ENCODE results near the gene TOP1. TPM values are rescaled to one million over a fixed set of nuclear protein-coding genes. Genes with fewer than 3 reads are reported as not detected.

The TOP1 gene
- total RNA-seq, 3 donors from 2014 or later (not counting 1 experiment from before 2014, with no cell fraction given), result 32.2 to 36.3 (median 36.3) TPM

DNA sequence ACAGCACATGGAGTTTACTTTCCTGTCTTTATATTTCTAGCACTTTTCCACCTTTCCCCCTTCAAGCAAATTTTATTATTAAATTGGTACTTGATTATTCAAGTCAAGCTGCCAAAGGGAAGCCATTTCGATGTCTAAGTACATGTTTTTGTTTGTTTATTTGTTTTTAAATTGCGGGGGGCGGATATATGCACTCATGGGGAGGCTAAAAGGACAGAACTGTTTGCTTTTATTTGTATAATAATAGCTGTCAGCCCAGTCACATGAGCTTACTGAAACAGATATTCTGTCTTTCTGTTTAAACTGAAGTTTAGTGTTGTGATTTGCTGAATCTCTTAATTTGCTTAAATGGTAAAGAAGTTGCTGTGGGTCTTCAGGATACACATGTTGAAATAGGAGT lies 59.2 kb downstream of the TOP1 start:
- H3K27me3 ChIP-seq (ENCODE audit: control insufficient read depth, insufficient read depth, low read length), result no peaks in the 10 kb centered on the region
- ATAC-seq (no peak), DNase-seq (no peak)
- no peak overlapping the region for H3K27ac Mint-ChIP-seq
- no peaks in the 10 kb centered on the region for H3K9me3 ChIP-seq (ENCODE audit: control insufficient read depth, insufficient read depth, low read length)
- TF ChIP-seq, protein P1, sequence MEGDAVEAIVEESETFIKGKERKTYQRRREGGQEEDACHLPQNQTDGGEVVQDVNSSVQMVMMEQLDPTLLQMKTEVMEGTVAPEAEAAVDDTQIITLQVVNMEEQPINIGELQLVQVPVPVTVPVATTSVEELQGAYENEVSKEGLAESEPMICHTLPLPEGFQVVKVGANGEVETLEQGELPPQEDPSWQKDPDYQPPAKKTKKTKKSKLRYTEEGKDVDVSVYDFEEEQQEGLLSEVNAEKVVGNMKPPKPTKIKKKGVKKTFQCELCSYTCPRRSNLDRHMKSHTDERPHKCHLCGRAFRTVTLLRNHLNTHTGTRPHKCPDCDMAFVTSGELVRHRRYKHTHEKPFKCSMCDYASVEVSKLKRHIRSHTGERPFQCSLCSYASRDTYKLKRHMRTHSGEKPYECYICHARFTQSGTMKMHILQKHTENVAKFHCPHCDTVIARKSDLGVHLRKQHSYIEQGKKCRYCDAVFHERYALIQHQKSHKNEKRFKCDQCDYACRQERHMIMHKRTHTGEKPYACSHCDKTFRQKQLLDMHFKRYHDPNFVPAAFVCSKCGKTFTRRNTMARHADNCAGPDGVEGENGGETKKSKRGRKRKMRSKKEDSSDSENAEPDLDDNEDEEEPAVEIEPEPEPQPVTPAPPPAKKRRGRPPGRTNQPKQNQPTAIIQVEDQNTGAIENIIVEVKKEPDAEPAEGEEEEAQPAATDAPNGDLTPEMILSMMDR (IDR thresholded peaks at IDR 0.05), result no peak
- 96% methylated on average over 3 of the region's 3 CpGs for WGBS (ENCODE audit: insufficient coverage)
- H3K27me3 Mint-ChIP-seq (ENCODE audit: low read depth in 2 of 2), result no peaks in the 10 kb centered on the region
- intact Hi-C loops (cut with micrococcal nuclease), result no loop called here
- H3K4me1 Mint-ChIP-seq, result peaks cover 6 to 10% of the 10 kb centered on the region in 2 donors
- H3K4me1 ChIP-seq (ENCODE audit: control insufficient read depth, insufficient read depth, low read length), result no peaks in the 10 kb centered on the region
- no peak overlapping the region for H3K4me3 ChIP-seq (ENCODE audit: low read length)
- peaks cover 46% of the 10 kb centered on the region for H3K36me3 ChIP-seq (ENCODE audit: control insufficient read depth, insufficient read depth, low read length)
- peaks cover 19% of the 10 kb centered on the region for H3K36me3 Mint-ChIP-seq
- H3K27ac ChIP-seq (ENCODE audit: low read length), result no peak overlapping the region
- H3K4me3 Mint-ChIP-seq, result no peak overlapping the region
- no peaks in the 10 kb centered on the region for H3K9me3 Mint-ChIP-seq

DNA sequence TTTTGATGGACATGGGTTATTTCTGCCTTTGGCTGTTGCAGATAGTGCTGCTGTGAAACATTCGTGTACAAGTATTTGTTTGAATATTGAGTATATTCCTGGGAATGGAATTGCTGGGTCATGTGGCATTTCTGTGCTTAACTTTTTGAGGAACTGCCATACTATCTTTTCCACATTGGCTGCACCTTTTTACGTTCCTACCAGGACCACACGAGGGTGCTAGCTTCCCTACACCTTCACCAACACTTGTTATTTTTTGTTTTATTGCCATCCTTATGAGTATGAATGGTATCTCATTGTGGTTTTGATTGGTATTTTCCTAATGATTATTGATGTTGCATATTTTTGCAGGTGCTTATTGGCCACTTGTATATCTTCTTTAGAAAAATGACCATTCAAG lies 60.9 kb downstream of the TOP1 start:
- WGBS (ENCODE audit: insufficient coverage), result 100% methylated on average over 3 of the region's 3 CpGs

GRCh38 chr20:41091927-41092326 lies 63.3 kb downstream of the TOP1 start:
- Histone ChIP-seq H3K27me3 (ENCODE audit: control insufficient read depth, insufficient read depth, low read length) (no peaks in the 10 kb centered on the region), H3K4me3 (ENCODE audit: low read length) (no peak overlapping the region), H3K4me1 (ENCODE audit: control insufficient read depth, insufficient read depth, low read length) (no peaks in the 10 kb centered on the region), H3K27ac (ENCODE audit: low read length) (no peak overlapping the region), H3K36me3 (ENCODE audit: control insufficient read depth, insufficient read depth, low read length) (peaks cover 37% of the 10 kb centered on the region), H3K9me3 (ENCODE audit: control insufficient read depth, insufficient read depth, low read length) (no peaks in the 10 kb centered on the region)
- Mint-ChIP-seq H3K36me3 (peaks cover 1% of the 10 kb centered on the region), H3K4me1 (peaks cover 4 to 8% of the 10 kb centered on the region in 2 donors), H3K27me3 (ENCODE audit: low read depth in 2 of 2) (no peaks in the 10 kb centered on the region), H3K27ac (peak overlapping the region in 1 of 2 donors; percentile 4), H3K4me3 (no peak overlapping the region), H3K9me3 (no peaks in the 10 kb centered on the region)
- intact Hi-C loops (cut with micrococcal nuclease), result no loop called here
- ATAC-seq (no peak), DNase-seq (no peak)
- 94% methylated on average over 4 of the region's 4 CpGs for WGBS (ENCODE audit: insufficient coverage)
- TF ChIP-seq, protein P1 (IDR thresholded peaks at IDR 0.05), result no peak

More for the DNA sequence above, 60.9 kb downstream of the TOP1 start:
- H3K4me3 Mint-ChIP-seq, result no peak overlapping the region
- H3K27ac Mint-ChIP-seq, result peak overlapping the region in 1 of 2 donors; percentile 21
- H3K9me3 ChIP-seq (ENCODE audit: control insufficient read depth, insufficient read depth, low read length), result no peaks in the 10 kb centered on the region
- no peaks in the 10 kb centered on the region for H3K9me3 Mint-ChIP-seq
- no peak overlapping the region for H3K27ac ChIP-seq (ENCODE audit: low read length)
- H3K27me3 Mint-ChIP-seq (ENCODE audit: low read depth in 2 of 2), result no peaks in the 10 kb centered on the region
- ATAC-seq, result no peak
- H3K4me3 ChIP-seq (ENCODE audit: low read length), result no peak overlapping the region
- DNase-seq, result no peak
- H3K36me3 ChIP-seq (ENCODE audit: control insufficient read depth, insufficient read depth, low read length), result peaks cover 41% of the 10 kb centered on the region
- H3K27me3 ChIP-seq (ENCODE audit: control insufficient read depth, insufficient read depth, low read length), result no peaks in the 10 kb centered on the region
- peaks cover 6 to 10% of the 10 kb centered on the region in 2 donors for H3K4me1 Mint-ChIP-seq
- intact Hi-C loops (cut with micrococcal nuclease), result no loop called here
- H3K36me3 Mint-ChIP-seq, result peaks cover 5% of the 10 kb centered on the region
- no peaks in the 10 kb centered on the region for H3K4me1 ChIP-seq (ENCODE audit: control insufficient read depth, insufficient read depth, low read length)
- TF ChIP-seq, protein P1 (IDR thresholded peaks at IDR 0.05), result no peak
